SIG-M5 treated with dmso at 0.1 percent for 504 hours (cell line): Measurements from ENCODE around the gene PGM5.
"Not testable (repeated sequence)": the region's sequence is repeated elsewhere in the genome, so short reads cannot be mapped to it uniquely, and the experiment has no call there.

ENCODE experiments used
- DNase-seq: peaks from one replicate; lab custom pipeline; 2025; ENCODE audit not compliant: unreplicated experiment; lab: John Stamatoyannopoulos, UW

The PGM5 gene

GRCh38 chr9:68375789-68376188 is 19.4 kb downstream of the PGM5 start:
- DNase-seq = not testable (repeated sequence)

GRCh38 chr9:68377723-68378122 is 21.3 kb downstream of the PGM5 start:
- not testable (repeated sequence) for DNase-seq

GRCh38 chr9:68383894-68384293 is 27.5 kb downstream of the PGM5 start:
- not testable (repeated sequence) for DNase-seq

GRCh38 chr9:68389558-68389957 is 33.1 kb downstream of the PGM5 start:
- not testable (repeated sequence) for DNase-seq

GRCh38 chr9:68390737-68391136 is 34.3 kb downstream of the PGM5 start:
- DNase-seq = not testable (repeated sequence)

GRCh38 chr9:68396411-68397094 is 40.1 kb downstream of the PGM5 start:
- DNase-seq = not testable (repeated sequence)

- not testable (repeated sequence) for DNase-seq
These were observed 40.6 kb downstream of the PGM5 start for GRCh38 chr9:68397095-68397423.

GRCh38 chr9:68397796-68398195 is 41.4 kb downstream of the PGM5 start:
- DNase-seq = not testable (repeated sequence)

GRCh38 chr9:68398324-68398723 is 41.9 kb downstream of the PGM5 start:
- DNase-seq = not testable (repeated sequence)

- not testable (repeated sequence) for DNase-seq
These were observed 48.2 kb downstream of the PGM5 start for GRCh38 chr9:68404421-68405185.

- DNase-seq = not testable (repeated sequence)
These were observed 55.5 kb downstream of the PGM5 start for GRCh38 chr9:68411865-68412264.

GRCh38 chr9:68412754-68413153 is 56.3 kb downstream of the PGM5 start:
- not testable (repeated sequence) for DNase-seq

GRCh38 chr9:68415065-68415464 is 58.7 kb downstream of the PGM5 start:
- DNase-seq = not testable (repeated sequence)

- DNase-seq = peak; percentile 1
These were observed 60.6 kb downstream of the PGM5 start for GRCh38 chr9:68416936-68417564.

- no peak for DNase-seq
These were observed 61.4 kb downstream of the PGM5 start for GRCh38 chr9:68417762-68418161.

GRCh38 chr9:68418259-68418845 is 61.9 kb downstream of the PGM5 start:
- DNase-seq = no peak

- no peak for DNase-seq
These were observed 63.5 kb downstream of the PGM5 start for GRCh38 chr9:68419901-68420300.

- no peak for DNase-seq
These were observed 70.3 kb downstream of the PGM5 start for GRCh38 chr9:68426755-68427154.

GRCh38 chr9:68427216-68427977 is 71.0 kb downstream of the PGM5 start:
- no peak for DNase-seq

- DNase-seq = no peak
These were observed 72.1 kb downstream of the PGM5 start for GRCh38 chr9:68428481-68428880.

GRCh38 chr9:68429631-68430030 is 73.2 kb downstream of the PGM5 start:
- no peak for DNase-seq
